Activated CD8-positive, alpha-beta T cell treated with anti-CD3 and anti-CD28 coated beads, Interleukin-2, amount 10 ng/mL, durations not matched to agents 7 days and 5 days (primary cell): ENCODE measurements around the gene DICER1. TPM values are rescaled to one million over a fixed set of nuclear protein-coding genes. Genes with fewer than 3 reads are reported as not detected.
A peak's percentile ranks its signal among the peaks of the same experiment; 100 is the strongest.

Experiments used
- ATAC-seq: fragments of 150-1000 bp; cut with Tn5 transposase; one replicate; pipeline ENCODE4 v1.10.0; 2021; ENCODE audit warnings: moderate library complexity
- CTCF ChIA-PET: fragments of 350-600 bp; sonication (Branson Sonifier 250); formaldehyde crosslinking; loops from one replicate; lab custom pipeline; 2021; ENCODE audit warnings: antibody characterized with exemption; lab: Charles Lee
- POLR2A ChIA-PET: fragments of 350-600 bp; sonication (Branson Sonifier 250); formaldehyde crosslinking; loops from one replicate; lab custom pipeline; 2021; ENCODE audit warnings: antibody characterized with exemption; lab: Charles Lee
- DNase-seq: peaks from one replicate; pipeline ENCODE4 v3.0.0-alpha.2; 2020
- H3K27ac Mint-ChIP-seq: one replicate; pipeline ENCODE4 v1.8.0; 2021; ENCODE audit warnings: mild to moderate bottlenecking, mixed read lengths
- H3K27me3 Mint-ChIP-seq: one replicate; pipeline ENCODE4 v1.8.0; 2021; ENCODE audit warnings: low read depth, mixed read lengths
- H3K36me3 Mint-ChIP-seq: one replicate; pipeline ENCODE4 v1.8.0; 2021; ENCODE audit warnings: low read depth, mixed read lengths
- H3K4me1 Mint-ChIP-seq: one replicate; pipeline ENCODE4 v1.8.0; 2021; ENCODE audit warnings: low read depth, mixed read lengths
- H3K4me3 Mint-ChIP-seq: one replicate; pipeline ENCODE4 v1.8.0; 2021; ENCODE audit warnings: mild to moderate bottlenecking, mixed read lengths
- H3K9me3 Mint-ChIP-seq: one replicate; pipeline ENCODE4 v1.8.0; 2022; ENCODE audit warnings: mixed read lengths; ENCODE audit not compliant: insufficient read depth
- total RNA-seq, 2 experiments: library from RNA; stranded (reverse); gene quantifications; one replicate each; pipeline ENCODE4 v1.2.3, GENCODE V29; 2021

Gene DICER1
- total RNA-seq, 2 experiments from 2014 or later, result 57.5 to 59.7 TPM

- ChIA-PET CTCF (no interaction called here), POLR2A (no interaction called here)
- H3K27me3 Mint-ChIP-seq, result no peaks in the 10 kb centered on the region
- H3K4me3 Mint-ChIP-seq, result no peak overlapping the region
- DNase-seq (no peak), ATAC-seq (no peak)
- H3K9me3 Mint-ChIP-seq, result peaks cover 8% of the 10 kb centered on the region
- H3K27ac Mint-ChIP-seq, result no peak overlapping the region
- H3K36me3 Mint-ChIP-seq, result no peaks in the 10 kb centered on the region
- H3K4me1 Mint-ChIP-seq, result peaks cover 7% of the 10 kb centered on the region
These were observed 5.3 kb upstream of the DICER1 start for GRCh38 chr14:95162641-95163040.

- Mint-ChIP-seq H3K27ac (no peak overlapping the region), H3K4me1 (peaks cover 34% of the 10 kb centered on the region), H3K4me3 (peak overlapping the region; percentile 93), H3K27me3 (no peaks in the 10 kb centered on the region), H3K36me3 (peaks cover 10% of the 10 kb centered on the region), H3K9me3 (no peaks in the 10 kb centered on the region)
- ChIA-PET CTCF (no interaction called here), POLR2A (interaction anchor here (0.6 to 1.9 kb wide), 3 partner anchors 76 to 366 kb away, joined by 3 to 7 read pairs (median 4); no protein-coding TSS in a partner anchor)
- no peak for DNase-seq
- ATAC-seq, result peak; percentile 53
These were observed 342 bp downstream of the DICER1 start for GRCh38 chr14:95157048-95157326.

DNA sequence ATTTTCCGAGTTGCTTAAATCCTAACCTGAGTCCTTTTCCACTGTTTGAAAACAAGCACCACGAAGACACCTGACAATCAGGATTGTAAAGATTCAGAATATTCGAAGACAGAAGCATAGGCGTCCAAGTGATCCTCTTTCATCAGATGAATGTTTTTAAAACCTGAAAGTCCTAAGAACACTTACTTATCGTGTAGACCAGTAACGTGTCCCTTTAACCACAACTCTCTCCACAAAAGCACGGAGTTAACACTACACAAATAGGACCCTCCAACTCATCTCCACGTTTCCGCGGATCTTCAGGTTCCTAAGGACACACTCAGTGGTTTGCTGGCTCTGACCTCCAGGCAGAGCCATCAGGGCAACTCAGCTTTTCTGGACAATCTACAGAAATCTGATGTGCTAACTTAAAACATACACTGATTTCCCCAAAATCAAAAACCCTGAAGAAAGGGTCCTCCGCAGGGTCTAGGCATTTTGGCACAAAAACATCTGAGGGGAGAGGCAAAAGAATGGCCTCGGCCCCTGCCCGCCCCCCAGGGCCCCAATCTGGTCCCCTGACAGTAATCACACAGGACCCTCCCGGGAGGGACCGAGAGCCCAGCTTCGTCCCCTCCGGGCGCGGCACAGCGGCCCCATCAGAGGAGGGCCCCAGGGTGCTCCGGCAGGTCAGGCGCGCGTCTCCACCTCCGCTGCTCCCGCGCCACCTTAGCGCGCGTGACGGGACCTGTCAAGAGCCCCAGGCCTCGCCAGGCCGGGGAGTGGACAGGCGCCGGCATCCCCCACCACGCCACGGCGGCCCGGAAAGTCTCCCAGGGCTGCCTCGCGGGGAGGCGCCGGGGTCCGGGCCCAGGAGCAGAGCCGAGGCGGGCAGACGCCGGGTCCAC is 925 bp downstream of the DICER1 start:
- CTCF ChIA-PET, result interaction anchor here (0.7 to 0.8 kb wide), 2 partner anchors 31 to 105 kb away, joined by 3 read pairs; no protein-coding TSS in a partner anchor
- peak overlapping the region; percentile 72 for H3K27ac Mint-ChIP-seq
- no peaks in the 10 kb centered on the region for H3K9me3 Mint-ChIP-seq
- no peaks in the 10 kb centered on the region for H3K27me3 Mint-ChIP-seq
- POLR2A ChIA-PET, result interaction anchor here (1.6 to 1.9 kb wide), 2 partner anchors 76 to 367 kb away, joined by 3 to 7 read pairs; no protein-coding TSS in a partner anchor
- DNase-seq (peak; percentile 43), ATAC-seq (peak; percentile 35)
- peaks cover 10% of the 10 kb centered on the region for H3K36me3 Mint-ChIP-seq
- peaks cover 37% of the 10 kb centered on the region for H3K4me1 Mint-ChIP-seq
- peak overlapping the region; percentile 81 for H3K4me3 Mint-ChIP-seq

- Mint-ChIP-seq H3K36me3 (peaks cover 10% of the 10 kb centered on the region), H3K27me3 (no peaks in the 10 kb centered on the region), H3K27ac (no peak overlapping the region), H3K4me1 (peaks cover 37% of the 10 kb centered on the region), H3K4me3 (peak overlapping the region; percentile 81), H3K9me3 (no peaks in the 10 kb centered on the region)
- ATAC-seq (no peak), DNase-seq (no peak)
- POLR2A ChIA-PET, result no interaction called here
- CTCF ChIA-PET, result no interaction called here
These were observed 2.3 kb downstream of the DICER1 start for GRCh38 chr14:95155045-95155444.

DNA sequence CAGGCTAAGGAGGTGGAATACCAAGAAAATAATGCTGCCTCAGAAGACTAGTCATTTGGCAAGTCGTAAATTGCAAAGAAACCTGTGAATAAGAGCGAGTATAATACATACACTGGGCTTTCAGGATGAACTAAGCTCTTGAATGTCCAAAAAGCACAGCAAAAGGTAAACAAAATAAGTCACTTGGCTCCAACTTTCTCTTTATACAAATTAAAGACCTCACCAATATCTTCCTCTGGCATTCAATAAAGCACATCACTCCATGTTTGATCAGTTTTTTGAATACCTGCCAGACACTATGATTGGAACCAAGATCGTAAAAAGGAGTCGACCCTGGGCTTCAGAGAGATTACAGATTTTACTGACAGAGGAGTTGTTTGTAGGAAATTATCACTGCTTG is 3.5 kb downstream of the DICER1 start:
- H3K4me1 Mint-ChIP-seq, result peaks cover 39% of the 10 kb centered on the region
- no peaks in the 10 kb centered on the region for H3K27me3 Mint-ChIP-seq
- ChIA-PET POLR2A (no interaction called here), CTCF (no interaction called here)
- no peak overlapping the region for H3K27ac Mint-ChIP-seq
- peaks cover 16% of the 10 kb centered on the region for H3K36me3 Mint-ChIP-seq
- no peak for DNase-seq
- no peak overlapping the region for H3K4me3 Mint-ChIP-seq
- no peaks in the 10 kb centered on the region for H3K9me3 Mint-ChIP-seq
- ATAC-seq, result no peak

DNA sequence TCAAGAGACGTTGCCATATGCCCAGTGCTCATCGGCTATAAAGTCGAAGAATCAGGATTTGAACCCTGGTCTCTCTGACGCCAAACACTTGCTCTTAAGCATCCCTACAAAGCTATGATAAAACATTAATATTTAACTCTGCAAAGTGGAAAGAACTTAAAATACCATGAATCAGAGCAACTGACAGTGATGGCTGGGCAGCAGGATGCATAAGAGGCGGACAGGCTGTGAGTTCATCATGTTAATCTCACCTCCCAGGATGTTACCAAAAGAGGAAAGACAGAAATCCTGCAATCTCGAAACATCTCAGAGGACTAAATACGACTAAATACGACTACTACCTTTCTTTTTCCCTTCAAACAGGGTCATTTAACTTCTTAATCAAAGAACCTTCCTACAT is 5.8 kb downstream of the DICER1 start:
- H3K27me3 Mint-ChIP-seq, result no peaks in the 10 kb centered on the region
- POLR2A ChIA-PET, result no interaction called here

GRCh38 chr14:95150910-95151309 is 6.4 kb downstream of the DICER1 start:
- ChIA-PET POLR2A (no interaction called here), CTCF (no interaction called here)
- no peak for ATAC-seq
- Mint-ChIP-seq H3K9me3 (peaks cover 1% of the 10 kb centered on the region), H3K27ac (no peak overlapping the region), H3K27me3 (no peaks in the 10 kb centered on the region), H3K4me1 (peaks cover 38% of the 10 kb centered on the region), H3K4me3 (no peak overlapping the region), H3K36me3 (peaks cover 33% of the 10 kb centered on the region)
- DNase-seq, result no peak

More for the DNA sequence above, 5.8 kb downstream of the DICER1 start:
- ATAC-seq, result no peak
- Mint-ChIP-seq H3K4me1 (peaks cover 39% of the 10 kb centered on the region), H3K9me3 (no peaks in the 10 kb centered on the region), H3K36me3 (peaks cover 29% of the 10 kb centered on the region), H3K4me3 (no peak overlapping the region), H3K27ac (no peak overlapping the region)
- CTCF ChIA-PET, result no interaction called here
- DNase-seq, result no peak

DNA sequence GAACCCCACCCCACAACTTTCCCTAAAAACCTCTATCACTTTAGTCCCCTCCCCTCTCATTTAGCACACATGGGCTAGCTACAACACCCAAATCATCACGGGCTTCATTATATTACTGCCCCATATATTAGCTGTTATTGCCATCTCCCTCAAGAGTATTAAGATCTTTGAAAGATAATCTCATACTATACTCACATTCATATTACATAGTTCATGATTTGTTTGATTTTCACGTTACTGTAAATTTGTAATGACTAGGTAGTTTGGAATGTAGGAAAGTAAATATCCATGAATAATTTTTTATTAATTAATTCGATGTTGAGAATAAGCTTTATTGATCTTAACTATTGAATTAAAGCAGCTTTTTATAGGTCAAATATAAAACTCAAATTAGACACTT is 7.9 kb downstream of the DICER1 start:
- H3K4me3 Mint-ChIP-seq, result no peak overlapping the region
- DNase-seq (no peak), ATAC-seq (no peak)
- H3K4me1 Mint-ChIP-seq, result peaks cover 28% of the 10 kb centered on the region
- H3K27ac Mint-ChIP-seq, result no peak overlapping the region
- CTCF ChIA-PET, result no interaction called here
- peaks cover 15% of the 10 kb centered on the region for H3K9me3 Mint-ChIP-seq
- POLR2A ChIA-PET, result no interaction called here
- no peaks in the 10 kb centered on the region for H3K27me3 Mint-ChIP-seq
- peaks cover 39% of the 10 kb centered on the region for H3K36me3 Mint-ChIP-seq

DNA sequence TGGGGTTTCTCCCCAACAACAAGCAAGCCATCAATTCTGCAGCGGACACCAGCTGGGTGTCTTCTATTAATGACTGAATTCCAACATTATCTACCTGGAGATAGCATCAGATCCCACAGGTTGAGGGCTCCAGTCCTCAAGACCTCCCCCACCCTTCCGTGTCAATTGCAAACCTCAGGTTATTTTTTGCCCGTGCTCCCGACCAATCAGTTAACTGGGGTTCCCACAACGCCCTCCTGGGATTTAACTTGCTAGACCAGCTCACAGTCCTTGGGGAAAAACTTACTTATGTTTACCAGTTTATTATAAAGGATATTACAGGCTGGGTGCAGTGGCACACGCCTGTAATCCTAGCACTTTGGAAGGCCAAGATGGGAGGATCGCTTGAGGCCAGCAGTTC is 9.7 kb downstream of the DICER1 start:
- Mint-ChIP-seq H3K27me3 (no peaks in the 10 kb centered on the region), H3K4me3 (no peak overlapping the region), H3K36me3 (peaks cover 38% of the 10 kb centered on the region), H3K9me3 (peaks cover 15% of the 10 kb centered on the region), H3K27ac (no peak overlapping the region), H3K4me1 (peaks cover 21% of the 10 kb centered on the region)
- ChIA-PET POLR2A (no interaction called here), CTCF (no interaction called here)
- ATAC-seq (no peak), DNase-seq (no peak)

GRCh38 chr14:95146079-95146771 is 11.1 kb downstream of the DICER1 start:
- H3K27ac Mint-ChIP-seq, result no peak overlapping the region
- DNase-seq, result no peak
- POLR2A ChIA-PET, result no interaction called here
- no peaks in the 10 kb centered on the region for H3K27me3 Mint-ChIP-seq
- no peak for ATAC-seq
- CTCF ChIA-PET, result no interaction called here
- H3K4me3 Mint-ChIP-seq, result no peak overlapping the region
- peaks cover 15% of the 10 kb centered on the region for H3K9me3 Mint-ChIP-seq
- H3K36me3 Mint-ChIP-seq, result peaks cover 40% of the 10 kb centered on the region
- H3K4me1 Mint-ChIP-seq, result peaks cover 18% of the 10 kb centered on the region

GRCh38 chr14:95144849-95145248 is 12.5 kb downstream of the DICER1 start:
- ATAC-seq (no peak), DNase-seq (no peak)
- Mint-ChIP-seq H3K27me3 (no peaks in the 10 kb centered on the region), H3K4me1 (peaks cover 20% of the 10 kb centered on the region), H3K36me3 (peaks cover 44% of the 10 kb centered on the region), H3K9me3 (peaks cover 15% of the 10 kb centered on the region), H3K27ac (no peak overlapping the region), H3K4me3 (no peak overlapping the region)
- ChIA-PET POLR2A (no interaction called here), CTCF (no interaction called here)
